Caco-2 (cell line): ENCODE results near the gene AKAP14. TPM values are rescaled to one million over a fixed set of nuclear protein-coding genes. Genes with fewer than 3 reads are reported as not detected.
A peak's percentile ranks its signal among the peaks of the same experiment; 100 is the strongest.

Source experiments
- BruUV-seq: library from RNA; stranded (reverse); fragments of 400-500 nt; replicated peaks from 2 replicates; lab custom pipeline; 2021; lab: Mats Ljungman, UMichigan
- CTCF ChIA-PET: fragments of 300-600 bp; sonication (Branson Sonifier 250); formaldehyde crosslinking; loops from one replicate; lab custom pipeline; 2022; ENCODE audit warnings: antibody characterized with exemption; lab: Charles Lee
- POLR2A ChIA-PET: fragments of 300-600 bp; sonication (Branson Sonifier 250); formaldehyde crosslinking; loops from one replicate; lab custom pipeline; 2022; ENCODE audit warnings: antibody characterized with exemption; lab: Charles Lee
- DNase-seq, 2 experiments: peaks; one replicate each; pipeline versions ENCODE4 v3.0.0 to v3.0.0-alpha.2; 2020 to 2022
- H3K27me3 ChIP-seq: replicated peaks from 2 replicates; pipeline ENCODE4 v1.6.0; 2011; ENCODE audit warnings: low read length; ENCODE audit not compliant: control insufficient read depth, insufficient read depth
- H3K36me3 ChIP-seq: 2 replicates; pipeline ENCODE4 v1.5.1; 2011; ENCODE audit warnings: low read length; ENCODE audit not compliant: control insufficient read depth, insufficient read depth
- H3K4me1 ChIP-seq: fragments of 250-450 bp; sonication (Bioruptor Pico); 2 replicates; pipeline ENCODE4 v1.5.1; 2020; ENCODE audit warnings: mild to moderate bottlenecking
- H3K4me3 ChIP-seq: 2 replicates; pipeline ENCODE4 v1.5.1; 2011; ENCODE audit warnings: low read depth, mild to moderate bottlenecking, control low read depth, low read length
- H3K9me3 ChIP-seq: fragments of 250-450 bp; sonication (Bioruptor Pico); 2 replicates; pipeline ENCODE4 v1.5.1; 2020; ENCODE audit warnings: mild to moderate bottlenecking, moderate library complexity
- H3K27ac Mint-ChIP-seq: one replicate; pipeline ENCODE4 v1.8.0; 2022; ENCODE audit warnings: mixed read lengths; ENCODE audit not compliant: unreplicated experiment
- H3K27me3 Mint-ChIP-seq: one replicate; pipeline ENCODE4 v1.8.0; 2022; ENCODE audit warnings: mixed read lengths; ENCODE audit not compliant: insufficient read depth, unreplicated experiment
- H3K36me3 Mint-ChIP-seq: one replicate; pipeline ENCODE4 v1.8.0; 2022; ENCODE audit warnings: mild to moderate bottlenecking, mixed read lengths; ENCODE audit not compliant: insufficient read depth, unreplicated experiment
- H3K4me1 Mint-ChIP-seq: one replicate; pipeline ENCODE4 v1.8.0; 2022; ENCODE audit warnings: low read depth, mixed read lengths; ENCODE audit not compliant: unreplicated experiment
- H3K4me3 Mint-ChIP-seq: one replicate; pipeline ENCODE4 v1.8.0; 2022; ENCODE audit warnings: mild to moderate bottlenecking, moderate library complexity, mixed read lengths; ENCODE audit not compliant: unreplicated experiment
- H3K9me3 Mint-ChIP-seq: one replicate; pipeline ENCODE4 v1.8.0; 2022; ENCODE audit warnings: mixed read lengths; ENCODE audit not compliant: unreplicated experiment
- intact Hi-C: fragments of 100-400 bp; cut with micrococcal nuclease; formaldehyde crosslinking; loops from one replicate; pipeline ENCODE4 v1.10.0; 2022; ENCODE audit not compliant: unreplicated experiment
- total RNA-seq: library from RNA; stranded (reverse); gene quantifications from 2 replicates; pipeline ENCODE4 v1.2.3, GENCODE V29; 2022
- TF ChIP-seq, protein P1 (sequence below), 2 experiments: fragments of 200-600 bp in 1 of 2; IDR thresholded peaks; 1 replicate in 1 of 2; 2 replicates in 1 of 2; pipeline versions ENCODE4 v1.5.1 to v1.8.0; 2011 to 2022; ENCODE audit warnings: antibody characterized with exemption in 1 of 2, control low read depth in 1 of 2, inconsistent platforms in 1 of 2, low read depth in 1 of 2, low read length in 1 of 2, mild to moderate bottlenecking in 1 of 2, moderate library complexity in 1 of 2; ENCODE audit not compliant: insufficient read depth in 1 of 2, severe bottlenecking in 1 of 2, unreplicated experiment in 1 of 2

The AKAP14 gene
- total RNA-seq, 1 experiment from 2014 or later, result not detected

DNA sequence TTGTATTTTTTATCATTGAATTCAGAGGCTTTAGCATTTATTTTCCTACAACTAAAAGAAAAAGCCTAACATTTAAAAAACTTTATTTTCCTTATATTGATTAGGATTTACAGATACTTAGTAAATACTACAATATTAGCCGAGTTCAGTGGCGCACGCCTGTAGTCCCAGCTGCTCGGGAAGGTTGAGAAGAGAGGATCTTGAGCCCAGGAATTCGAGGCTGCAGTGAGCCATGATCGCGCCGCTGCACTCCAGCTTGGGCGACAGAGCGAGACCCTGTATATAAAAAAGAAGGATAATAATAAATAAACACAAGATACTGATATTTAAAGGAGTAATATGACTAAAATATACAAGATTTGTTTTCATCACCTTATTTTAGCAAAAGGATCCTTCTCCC is 42.2 kb upstream of the AKAP14 start:
- H3K4me1 ChIP-seq, result no peaks in the 10 kb centered on the region
- peak overlapping the region; percentile 97 for H3K27ac Mint-ChIP-seq
- no TSS peak for BruUV-seq
- no peak for DNase-seq
- no peaks in the 10 kb centered on the region for H3K4me1 Mint-ChIP-seq
- peak overlapping the region; percentile 35 for H3K4me3 ChIP-seq
- H3K4me3 Mint-ChIP-seq, result peak overlapping the region; percentile 91
- no peaks in the 10 kb centered on the region for H3K36me3 ChIP-seq
- ChIA-PET POLR2A (interaction anchor here (0.5 to 2.2 kb wide), 10 partner anchors 8 to 159 kb away, joined by 3 to 31 read pairs (median 4); partner anchors contain the start of genes NDUFA1, RNF113A, RPL39 and SOWAHD), CTCF (interaction anchor here (0.8 to 1.3 kb wide), 3 partner anchors 17 to 62 kb away, joined by 3 to 8 read pairs (median 4); partner anchors contain the start of gene RPL39)
- TF ChIP-seq, protein P1, sequence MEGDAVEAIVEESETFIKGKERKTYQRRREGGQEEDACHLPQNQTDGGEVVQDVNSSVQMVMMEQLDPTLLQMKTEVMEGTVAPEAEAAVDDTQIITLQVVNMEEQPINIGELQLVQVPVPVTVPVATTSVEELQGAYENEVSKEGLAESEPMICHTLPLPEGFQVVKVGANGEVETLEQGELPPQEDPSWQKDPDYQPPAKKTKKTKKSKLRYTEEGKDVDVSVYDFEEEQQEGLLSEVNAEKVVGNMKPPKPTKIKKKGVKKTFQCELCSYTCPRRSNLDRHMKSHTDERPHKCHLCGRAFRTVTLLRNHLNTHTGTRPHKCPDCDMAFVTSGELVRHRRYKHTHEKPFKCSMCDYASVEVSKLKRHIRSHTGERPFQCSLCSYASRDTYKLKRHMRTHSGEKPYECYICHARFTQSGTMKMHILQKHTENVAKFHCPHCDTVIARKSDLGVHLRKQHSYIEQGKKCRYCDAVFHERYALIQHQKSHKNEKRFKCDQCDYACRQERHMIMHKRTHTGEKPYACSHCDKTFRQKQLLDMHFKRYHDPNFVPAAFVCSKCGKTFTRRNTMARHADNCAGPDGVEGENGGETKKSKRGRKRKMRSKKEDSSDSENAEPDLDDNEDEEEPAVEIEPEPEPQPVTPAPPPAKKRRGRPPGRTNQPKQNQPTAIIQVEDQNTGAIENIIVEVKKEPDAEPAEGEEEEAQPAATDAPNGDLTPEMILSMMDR (IDR thresholded peaks at IDR 0.05; ENCODE audit: insufficient read depth in 1 of 2, low read depth in 1 of 2, low read length in 1 of 2, severe bottlenecking in 1 of 2, unreplicated experiment in 1 of 2), result no peak
- intact Hi-C loops, result loop anchor here (1.0 kb wide), 2 partner anchors 17 to 62 kb away; partner anchors contain the start of gene RPL39
- H3K9me3 ChIP-seq, result no peaks in the 10 kb centered on the region
- H3K9me3 Mint-ChIP-seq, result no peaks in the 10 kb centered on the region
- peaks cover 24% of the 10 kb centered on the region for H3K36me3 Mint-ChIP-seq
- H3K27me3 ChIP-seq, result no peaks in the 10 kb centered on the region
- H3K27me3 Mint-ChIP-seq, result no peaks in the 10 kb centered on the region

DNA sequence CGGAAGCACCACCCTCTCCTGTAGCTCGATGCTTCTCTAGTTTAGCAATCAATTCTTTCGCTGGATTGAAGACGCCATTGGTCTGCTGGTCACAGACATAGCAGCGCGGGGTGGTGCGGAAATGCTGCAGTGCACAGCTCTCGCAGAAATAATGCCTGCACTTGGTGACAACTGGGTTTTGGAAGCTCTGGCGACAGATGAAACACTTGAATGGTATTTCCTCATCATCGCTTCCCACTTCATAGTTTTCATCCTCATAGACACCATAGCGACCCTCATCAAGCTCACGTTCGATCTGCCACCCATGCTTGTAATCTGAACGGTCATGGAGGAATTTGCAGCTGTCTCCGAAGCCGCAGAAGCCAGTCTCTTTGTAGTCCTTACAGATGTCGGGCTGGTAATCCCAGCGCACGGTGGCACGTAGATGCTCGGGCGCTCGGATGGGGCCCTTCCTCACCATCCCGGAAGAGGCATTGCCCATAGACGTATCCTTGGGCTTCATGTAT is 25.0 kb upstream of the AKAP14 start:
- BruUV-seq, result no TSS peak
- H3K9me3 ChIP-seq, result no peaks in the 10 kb centered on the region
- intact Hi-C loops, result loop anchor here (1.0 kb wide), 1 partner anchor 17 kb away; no protein-coding TSS in a partner anchor
- ChIA-PET CTCF (interaction anchor here (0.6 to 2.1 kb wide), 5 partner anchors 17 to 333 kb away, joined by 3 to 6 read pairs (median 3); partner anchors contain the start of genes RPL39, SOWAHD and UPF3B), POLR2A (interaction anchor here (2.0 to 2.9 kb wide), 2 partner anchors 18 to 79 kb away, joined by 11 to 14 read pairs; partner anchors contain the start of genes RPL39 and UPF3B)
- H3K4me1 Mint-ChIP-seq, result no peaks in the 10 kb centered on the region
- no peaks in the 10 kb centered on the region for H3K27me3 Mint-ChIP-seq
- peak overlapping the region; percentile 74 for H3K4me3 ChIP-seq
- H3K36me3 ChIP-seq, result no peaks in the 10 kb centered on the region
- DNase-seq, result no peak
- H3K36me3 Mint-ChIP-seq, result peaks cover 10% of the 10 kb centered on the region
- H3K27ac Mint-ChIP-seq, result peak overlapping the region; percentile 96
- no peaks in the 10 kb centered on the region for H3K4me1 ChIP-seq
- H3K9me3 Mint-ChIP-seq, result no peaks in the 10 kb centered on the region
- no peaks in the 10 kb centered on the region for H3K27me3 ChIP-seq
- peak overlapping the region; percentile 95 for H3K4me3 Mint-ChIP-seq
- TF ChIP-seq, protein P1 (IDR thresholded peaks at IDR 0.05; ENCODE audit: insufficient read depth in 1 of 2, low read depth in 1 of 2, low read length in 1 of 2, severe bottlenecking in 1 of 2, unreplicated experiment in 1 of 2), result no peak

- BruUV-seq, result TSS peak; percentile 88
- H3K4me3 Mint-ChIP-seq, result peak overlapping the region; percentile 95
- H3K4me1 Mint-ChIP-seq, result no peaks in the 10 kb centered on the region
- DNase-seq, result no peak
- Histone ChIP-seq H3K27me3 (no peaks in the 10 kb centered on the region), H3K9me3 (no peaks in the 10 kb centered on the region), H3K4me3 (peak overlapping the region; percentile 74), H3K4me1 (no peaks in the 10 kb centered on the region), H3K36me3 (no peaks in the 10 kb centered on the region)
- H3K27ac Mint-ChIP-seq, result peak overlapping the region; percentile 96
- CTCF ChIA-PET, result interaction anchor here (0.6 to 2.1 kb wide), 3 partner anchors 16 to 334 kb away, joined by 3 to 6 read pairs (median 3); partner anchors contain the start of gene SOWAHD
- H3K36me3 Mint-ChIP-seq, result peaks cover 10% of the 10 kb centered on the region
- H3K27me3 Mint-ChIP-seq, result no peaks in the 10 kb centered on the region
- POLR2A ChIA-PET, result interaction anchor here (2.0 to 2.9 kb wide), 2 partner anchors 18 to 80 kb away, joined by 11 to 14 read pairs; partner anchors contain the start of genes RPL39 and UPF3B
- TF ChIP-seq, protein P1 (IDR thresholded peaks at IDR 0.05; ENCODE audit: insufficient read depth in 1 of 2, low read depth in 1 of 2, low read length in 1 of 2, severe bottlenecking in 1 of 2, unreplicated experiment in 1 of 2), result no peak
- intact Hi-C loops, result no loop called here
- no peaks in the 10 kb centered on the region for H3K9me3 Mint-ChIP-seq
These were observed 24.5 kb upstream of the AKAP14 start for GRCh38 chrX:119871245-119871598.
